ENCODE results near the gene DZIP1L. TPM values are rescaled to one million over a fixed set of nuclear protein-coding genes. Genes with fewer than 3 reads are reported as not detected.

DZIP1L gene
- total RNA-seq, 1 donor from 2014 or later: 6.6 TPM

- Histone ChIP-seq H3K36me3 (ENCODE audit: control insufficient read depth, insufficient read depth, low read length) (no peaks in the 10 kb centered on the region), H3K4me3 (ENCODE audit: low read depth, low read length) (no peak overlapping the region), H3K27me3 (ENCODE audit: control insufficient read depth, insufficient read depth, low read length) (no peaks in the 10 kb centered on the region)
- TF ChIP-seq CTCF (IDR thresholded peaks at IDR 0.05; ENCODE audit: insufficient read depth, low read length, poor library complexity, severe bottlenecking): no peak
- no peak for DNase-seq (ENCODE audit: low read depth)
These were observed 91.7 kb downstream of the DZIP1L start for GRCh38 chr3:138023754-138024153.

GRCh38 chr3:138019281-138020069 lies 95.9 kb downstream of the DZIP1L start:
- no peak for DNase-seq (ENCODE audit: low read depth)
- no peak overlapping the region for H3K4me3 ChIP-seq (ENCODE audit: low read depth, low read length)
- no peaks in the 10 kb centered on the region for H3K27me3 ChIP-seq (ENCODE audit: control insufficient read depth, insufficient read depth, low read length)
- TF ChIP-seq CTCF (IDR thresholded peaks at IDR 0.05; ENCODE audit: insufficient read depth, low read length, poor library complexity, severe bottlenecking): no peak
- H3K36me3 ChIP-seq (ENCODE audit: control insufficient read depth, insufficient read depth, low read length): no peaks in the 10 kb centered on the region

- Histone ChIP-seq H3K36me3 (ENCODE audit: control insufficient read depth, insufficient read depth, low read length) (no peaks in the 10 kb centered on the region), H3K27me3 (ENCODE audit: control insufficient read depth, insufficient read depth, low read length) (no peaks in the 10 kb centered on the region), H3K4me3 (ENCODE audit: low read depth, low read length) (no peak overlapping the region)
- TF ChIP-seq CTCF (IDR thresholded peaks at IDR 0.05; ENCODE audit: insufficient read depth, low read length, poor library complexity, severe bottlenecking): no peak
- no peak for DNase-seq (ENCODE audit: low read depth)
These were observed 99.3 kb downstream of the DZIP1L start for GRCh38 chr3:138016065-138016464.

GRCh38 chr3:138012526-138012925 lies 102.9 kb downstream of the DZIP1L start:
- Histone ChIP-seq H3K27me3 (ENCODE audit: control insufficient read depth, insufficient read depth, low read length) (no peaks in the 10 kb centered on the region), H3K36me3 (ENCODE audit: control insufficient read depth, insufficient read depth, low read length) (no peaks in the 10 kb centered on the region), H3K4me3 (ENCODE audit: low read depth, low read length) (no peak overlapping the region)
- no peak for TF ChIP-seq CTCF (IDR thresholded peaks at IDR 0.05; ENCODE audit: insufficient read depth, low read length, poor library complexity, severe bottlenecking)
- no peak for DNase-seq (ENCODE audit: low read depth)

Other genes with a start within 250 kb of the DZIP1L start
- not detected in 2 replicates for gene CLDN18, start 105.4 kb downstream of the DZIP1L start, total RNA-seq
- not detected in 2 replicates for gene A4GNT, start 16.8 kb upstream of the DZIP1L start, total RNA-seq
- 16.7 and 17.2 TPM in 2 replicates for gene DBR1, start 59.3 kb upstream of the DZIP1L start, total RNA-seq
- 27.1 and 42.5 TPM in 2 replicates for gene ARMC8, start 71.7 kb upstream of the DZIP1L start, total RNA-seq
- not detected in 2 replicates for gene NME9, start 214.2 kb upstream of the DZIP1L start, total RNA-seq
- gene MRAS, start 233.0 kb upstream of the DZIP1L start, total RNA-seq: 32.6 and 35.0 TPM in 2 replicates

Data from kidney epithelial cell (primary cell).